PC-3 (cell line): ENCODE data around the gene LEF1.

Experiments
- CTCF ChIP-seq: fragments of 300-600 bp; sonication (generic); conservative IDR thresholded peaks from 2 replicates; pipeline ENCODE4 v1.5.1; 2017; ENCODE audit warnings: antibody characterized with exemption, low read depth, mild to moderate bottlenecking, low read length
- EZH2 ChIP-seq: fragments of 300-600 bp; sonication (generic); IDR thresholded peaks from one replicate; pipeline ENCODE4 v1.6.1; 2017; ENCODE audit warnings: antibody characterized with exemption, mild to moderate bottlenecking, low read length; ENCODE audit not compliant: unreplicated experiment
- EZH2phosphoT487 ChIP-seq: fragments of 300-600 bp; sonication (generic); IDR thresholded peaks from 2 replicates; pipeline ENCODE4 v1.6.1; 2018; ENCODE audit warnings: mild to moderate bottlenecking, antibody characterized with exemption, low read length, borderline replicate concordance

DNA sequence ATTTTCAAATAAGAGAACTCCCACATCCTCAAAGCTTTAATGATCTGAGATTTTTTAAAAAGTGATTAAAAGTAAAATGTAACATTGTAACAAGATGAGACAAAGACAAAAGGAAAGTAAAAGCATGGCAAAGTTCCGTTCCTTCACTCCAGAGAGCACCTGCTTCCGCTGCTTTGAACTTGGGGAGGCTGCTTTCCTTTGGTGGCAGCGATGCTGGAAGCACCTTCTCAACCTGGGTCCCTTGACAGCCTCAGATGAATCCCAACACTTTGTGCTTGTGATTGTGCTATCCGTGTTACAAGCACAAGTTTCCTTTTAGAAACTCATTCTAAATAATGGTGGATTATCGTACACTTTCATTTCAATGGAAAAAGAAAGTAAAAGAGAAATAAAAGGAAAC, 119.3 kb downstream of the LEF1 start:
- TF ChIP-seq CTCF: no peak
- TF ChIP-seq EZH2: no peak
- TF ChIP-seq EZH2phosphoT487: no peak
